KMS-11 (cell line): ENCODE results near the gene LHX4.

Source experiments
- H2AFZ ChIP-seq: fragments of 200-600 bp; sonication (generic); 2 replicates; pipeline ENCODE4 v1.6.1; 2016; ENCODE audit warnings: antibody characterized with exemption, mixed run types, low read depth
- H3K27ac ChIP-seq: fragments of 200-600 bp; sonication (generic); 2 replicates; pipeline ENCODE4 v1.6.1; 2016; ENCODE audit warnings: mild to moderate bottlenecking, mixed run types
- H3K27me3 ChIP-seq: fragments of 200-600 bp; sonication (generic); 2 replicates; pipeline ENCODE4 v1.6.1; 2017; ENCODE audit warnings: mild to moderate bottlenecking, low read depth, mixed run types, moderate library complexity; ENCODE audit not compliant: insufficient read depth
- H3K36me3 ChIP-seq: fragments of 200-600 bp; sonication (generic); 2 replicates; pipeline ENCODE4 v1.6.1; 2017; ENCODE audit warnings: mild to moderate bottlenecking, mixed run types; ENCODE audit not compliant: insufficient read depth
- H3K4me1 ChIP-seq: fragments of 200-600 bp; sonication (generic); 2 replicates; pipeline ENCODE4 v1.6.1; 2016; ENCODE audit warnings: mild to moderate bottlenecking, low read depth, mixed run types; ENCODE audit not compliant: poor library complexity, severe bottlenecking
- H3K4me2 ChIP-seq: fragments of 200-600 bp; sonication (generic); 2 replicates; pipeline ENCODE4 v1.7.0; 2016; ENCODE audit warnings: mild to moderate bottlenecking, mixed run types
- H3K4me3 ChIP-seq: fragments of 200-600 bp; sonication (generic); IDR thresholded peaks from 2 replicates; pipeline ENCODE4 v1.6.1; 2017; ENCODE audit warnings: low read depth, low read length, mixed read lengths; ENCODE audit not compliant: insufficient read depth
- H3K79me2 ChIP-seq: fragments of 200-600 bp; sonication (generic); 2 replicates; pipeline ENCODE4 v1.6.1; 2016; ENCODE audit warnings: low read depth, mixed run types; ENCODE audit not compliant: insufficient read depth
- H3K9ac ChIP-seq: fragments of 200-600 bp; sonication (generic); 2 replicates; pipeline ENCODE4 v1.6.1; 2016; ENCODE audit warnings: mild to moderate bottlenecking, mixed run types
- H4K20me1 ChIP-seq: fragments of 200-600 bp; sonication (generic); 2 replicates; pipeline ENCODE4 v1.6.1; 2016; ENCODE audit warnings: mild to moderate bottlenecking, mixed run types; ENCODE audit not compliant: insufficient read depth
- TF ChIP-seq, protein P1 (sequence below): fragments of 200-600 bp; sonication (generic); conservative IDR thresholded peaks from 2 replicates; pipeline ENCODE4 v1.6.1; 2017; ENCODE audit warnings: low read depth, mild to moderate bottlenecking, antibody characterized with exemption, low read length, moderate library complexity, mixed read lengths

Gene LHX4

DNA sequence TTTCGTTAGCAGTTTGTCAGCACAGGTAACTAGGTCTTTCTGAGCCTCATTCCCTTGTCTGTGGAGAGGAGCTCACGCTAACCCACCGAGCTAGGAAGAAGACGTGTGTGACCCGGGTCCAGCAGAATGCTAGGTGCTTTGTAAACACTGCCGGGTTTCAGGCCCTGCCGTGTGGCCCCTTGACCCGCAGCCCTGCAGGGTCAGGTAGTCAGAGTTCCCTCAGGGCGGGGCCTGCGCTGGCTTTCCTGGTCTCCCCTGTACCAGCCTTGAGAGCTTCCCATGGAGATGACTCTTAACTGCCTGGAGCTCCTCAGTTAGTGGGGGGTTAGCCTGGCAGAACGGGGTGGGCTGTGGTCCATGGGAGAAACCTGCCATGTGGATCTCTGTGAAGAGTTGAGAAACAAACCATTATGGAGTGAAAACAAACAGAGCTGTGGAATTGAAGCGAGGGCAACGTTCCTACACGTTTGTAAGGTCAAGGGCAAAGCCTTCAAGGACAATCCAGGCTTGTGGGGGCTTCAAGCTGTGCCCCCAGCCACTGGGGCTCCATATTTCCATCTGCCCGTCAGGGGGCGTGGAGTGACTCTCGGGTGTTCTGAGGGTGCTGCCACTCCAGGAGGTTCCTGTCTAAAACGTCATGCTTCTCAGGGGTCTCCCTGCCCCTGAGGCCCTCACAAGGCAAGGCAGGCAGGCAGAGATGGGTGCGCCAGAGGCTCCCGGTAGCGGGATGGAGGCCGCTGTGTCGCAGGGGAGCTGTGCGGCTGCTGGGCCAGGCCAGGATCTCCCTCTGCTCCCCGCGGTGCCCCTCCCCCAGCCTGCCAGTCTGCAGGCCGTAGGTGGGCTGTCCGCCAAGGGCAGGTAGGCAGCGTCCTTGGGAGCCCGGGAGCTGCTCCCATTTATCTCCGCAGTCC, 23.8 kb downstream of the LHX4 start:
- no peaks in the 10 kb centered on the region for H3K27me3 ChIP-seq

DNA sequence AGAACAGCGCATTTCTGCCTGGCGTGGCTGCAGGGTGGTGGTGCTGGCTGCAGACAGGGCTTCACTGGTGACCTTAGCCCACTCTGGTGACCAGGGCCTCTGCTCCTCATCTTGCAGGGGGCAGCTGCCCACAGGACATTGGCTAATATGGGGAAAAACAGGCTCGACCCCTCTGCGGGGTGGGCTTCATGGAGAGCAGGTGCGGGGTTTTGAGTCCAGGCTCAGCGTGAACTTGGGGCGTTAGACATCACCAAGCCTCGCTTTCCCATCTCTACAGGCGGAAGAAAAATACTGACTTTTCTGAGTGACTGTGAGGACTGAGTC, 24.4 kb downstream of the LHX4 start:
- Histone ChIP-seq H3K4me3 (no peak overlapping the region), H3K27me3 (no peaks in the 10 kb centered on the region), H3K9ac (no peak overlapping the region), H4K20me1 (no peaks in the 10 kb centered on the region), H2AFZ (no peak overlapping the region), H3K27ac (no peak overlapping the region), H3K36me3 (no peaks in the 10 kb centered on the region), H3K79me2 (no peaks in the 10 kb centered on the region), H3K4me1 (peaks cover 7% of the 10 kb centered on the region), H3K4me2 (no peak overlapping the region)
- TF ChIP-seq, protein P1, sequence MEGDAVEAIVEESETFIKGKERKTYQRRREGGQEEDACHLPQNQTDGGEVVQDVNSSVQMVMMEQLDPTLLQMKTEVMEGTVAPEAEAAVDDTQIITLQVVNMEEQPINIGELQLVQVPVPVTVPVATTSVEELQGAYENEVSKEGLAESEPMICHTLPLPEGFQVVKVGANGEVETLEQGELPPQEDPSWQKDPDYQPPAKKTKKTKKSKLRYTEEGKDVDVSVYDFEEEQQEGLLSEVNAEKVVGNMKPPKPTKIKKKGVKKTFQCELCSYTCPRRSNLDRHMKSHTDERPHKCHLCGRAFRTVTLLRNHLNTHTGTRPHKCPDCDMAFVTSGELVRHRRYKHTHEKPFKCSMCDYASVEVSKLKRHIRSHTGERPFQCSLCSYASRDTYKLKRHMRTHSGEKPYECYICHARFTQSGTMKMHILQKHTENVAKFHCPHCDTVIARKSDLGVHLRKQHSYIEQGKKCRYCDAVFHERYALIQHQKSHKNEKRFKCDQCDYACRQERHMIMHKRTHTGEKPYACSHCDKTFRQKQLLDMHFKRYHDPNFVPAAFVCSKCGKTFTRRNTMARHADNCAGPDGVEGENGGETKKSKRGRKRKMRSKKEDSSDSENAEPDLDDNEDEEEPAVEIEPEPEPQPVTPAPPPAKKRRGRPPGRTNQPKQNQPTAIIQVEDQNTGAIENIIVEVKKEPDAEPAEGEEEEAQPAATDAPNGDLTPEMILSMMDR, result no peak

More for the DNA sequence above, 23.8 kb downstream of the LHX4 start:
- Histone ChIP-seq H2AFZ (no peak overlapping the region), H3K4me3 (no peak overlapping the region), H3K9ac (no peak overlapping the region), H3K4me2 (no peak overlapping the region), H4K20me1 (no peaks in the 10 kb centered on the region), H3K79me2 (no peaks in the 10 kb centered on the region), H3K27ac (no peak overlapping the region), H3K4me1 (peaks cover 7% of the 10 kb centered on the region), H3K36me3 (no peaks in the 10 kb centered on the region)
- TF ChIP-seq, protein P1, result no peak

DNA sequence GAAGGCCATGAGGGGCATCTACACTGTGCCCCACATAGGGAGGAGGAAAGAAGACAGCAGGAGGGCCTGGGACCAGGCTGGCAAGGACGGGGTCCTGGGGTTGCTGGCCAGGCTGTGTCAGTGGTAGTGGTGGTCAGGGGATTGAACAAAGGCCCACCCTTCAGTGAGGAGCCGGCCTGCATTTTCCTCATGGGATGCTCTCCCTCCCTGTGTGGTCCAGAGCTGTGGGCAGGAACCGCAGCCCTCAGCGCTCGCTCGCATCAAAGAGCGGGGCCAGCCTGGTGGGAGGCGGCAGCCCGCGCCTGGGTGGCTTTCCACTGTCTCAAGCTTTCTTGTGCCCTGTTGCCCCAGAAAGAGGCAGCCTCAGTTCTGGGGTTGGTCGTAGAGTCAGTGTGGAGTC, 24.8 kb downstream of the LHX4 start:
- H3K4me3 ChIP-seq, result no peak overlapping the region
- TF ChIP-seq, protein P1, result no peak
- H3K36me3 ChIP-seq, result no peaks in the 10 kb centered on the region
- no peak overlapping the region for H3K9ac ChIP-seq
- no peak overlapping the region for H3K27ac ChIP-seq
- no peaks in the 10 kb centered on the region for H4K20me1 ChIP-seq
- H3K27me3 ChIP-seq, result no peaks in the 10 kb centered on the region
- H3K4me2 ChIP-seq, result no peak overlapping the region
- H2AFZ ChIP-seq, result no peak overlapping the region
- peaks cover 7% of the 10 kb centered on the region for H3K4me1 ChIP-seq
- no peaks in the 10 kb centered on the region for H3K79me2 ChIP-seq

DNA sequence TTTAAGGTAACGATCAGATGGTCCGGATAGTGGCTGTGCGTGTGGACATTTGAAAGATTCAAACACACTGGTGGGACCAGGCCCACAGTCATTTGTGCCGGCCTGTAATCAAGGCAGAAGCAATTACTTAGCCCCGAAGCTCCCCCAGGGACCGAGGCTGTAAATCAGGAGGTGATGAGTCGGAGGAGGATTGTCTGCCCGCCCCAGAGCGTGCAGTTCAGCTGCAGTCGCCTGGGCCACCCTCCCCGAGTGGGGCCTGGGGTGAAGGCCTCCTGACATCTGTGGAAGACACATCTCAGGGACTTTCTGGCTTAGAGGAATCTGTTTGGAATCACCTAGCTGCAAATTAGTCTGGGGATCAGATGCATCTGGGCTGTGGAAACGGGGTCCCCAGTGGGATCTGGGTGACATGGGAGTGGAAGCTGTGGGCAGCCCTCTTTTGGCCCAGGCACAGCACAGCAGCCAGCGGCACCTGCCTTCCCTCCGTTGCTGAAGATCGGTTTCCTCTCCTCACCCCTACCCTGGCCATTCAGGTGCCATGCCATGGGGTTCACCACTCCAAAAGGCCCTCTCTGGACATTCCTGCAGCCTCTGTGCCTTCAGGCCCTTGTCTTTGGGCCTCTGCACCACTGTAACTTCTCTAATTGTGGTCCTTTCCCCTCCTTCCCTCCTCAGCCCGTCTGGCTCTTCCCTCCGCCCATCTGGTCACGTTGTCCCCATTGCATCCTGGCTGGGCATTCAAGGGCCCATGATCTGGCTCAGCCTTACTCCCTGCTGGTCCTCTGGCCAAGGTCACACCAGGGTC, 25.7 kb downstream of the LHX4 start:
- no peak overlapping the region for H3K4me3 ChIP-seq
- no peaks in the 10 kb centered on the region for H3K36me3 ChIP-seq
- no peaks in the 10 kb centered on the region for H3K27me3 ChIP-seq
- no peak overlapping the region for H3K9ac ChIP-seq
- no peak overlapping the region for H3K27ac ChIP-seq
- no peaks in the 10 kb centered on the region for H3K79me2 ChIP-seq
- no peak overlapping the region for H2AFZ ChIP-seq
- peaks cover 7% of the 10 kb centered on the region for H3K4me1 ChIP-seq
- H3K4me2 ChIP-seq, result no peak overlapping the region
- TF ChIP-seq, protein P1, result no peak
- no peaks in the 10 kb centered on the region for H4K20me1 ChIP-seq
